Esophagus (tissue), 2 donors: ENCODE measurements around the gene MIA2. TPM values are rescaled to one million over a fixed set of nuclear protein-coding genes. Genes with fewer than 3 reads are reported as not detected.
"Not testable (repeated sequence)": the region's sequence is repeated elsewhere in the genome, so short reads cannot be mapped to it uniquely, and the experiment has no call there.

Source experiments
- H3K27ac ChIP-seq, 2 donors: one replicate each; pipeline ENCODE4 v1.5.1; 2013; ENCODE audit warnings: low read depth in 2 of 2, mild to moderate bottlenecking in 2 of 2, inconsistent platforms in 1 of 2, low read length in 1 of 2, moderate library complexity in 1 of 2
- H3K27me3 ChIP-seq, 2 donors: one replicate each; pipeline ENCODE4 v1.6.1; 2013; ENCODE audit warnings: low read length in 2 of 2, control low read depth in 1 of 2, mild to moderate bottlenecking in 1 of 2; ENCODE audit not compliant: insufficient read depth in 2 of 2, control insufficient read depth in 1 of 2
- H3K36me3 ChIP-seq, 2 donors: one replicate each; pipeline ENCODE4 v1.6.1; 2013; ENCODE audit warnings: low read length in 1 of 2; ENCODE audit not compliant: control insufficient read depth in 2 of 2, insufficient read depth in 2 of 2
- H3K4me1 ChIP-seq, 2 donors: one replicate each; pipeline ENCODE4 v1.6.1; 2013; ENCODE audit warnings: low read length in 1 of 2; ENCODE audit not compliant: control insufficient read depth in 2 of 2, insufficient read depth in 2 of 2
- H3K4me3 ChIP-seq, 2 donors: one replicate each; pipeline ENCODE4 v1.5.1; 2013; ENCODE audit warnings: low read length in 2 of 2, mild to moderate bottlenecking in 2 of 2, low read depth in 1 of 2, moderate library complexity in 1 of 2
- H3K9me3 ChIP-seq, 2 donors: one replicate each; pipeline ENCODE4 v1.6.1; 2013; ENCODE audit warnings: mild to moderate bottlenecking in 2 of 2, low read depth in 1 of 2, low read length in 1 of 2, moderate library complexity in 1 of 2; ENCODE audit not compliant: control insufficient read depth in 2 of 2, insufficient read depth in 1 of 2
- WGBS, 2 donors: extraction: QIAGEN DNeasy Blood & Tissue Kit; methylation state at CpG; one replicate each; pipeline ENCODE4 v1.1.7; 2013; 5-methylcytosine and 5-hydroxymethylcytosine counted together
- polyA plus RNA-seq, 2 donors: library from polyadenylated mRNA; stranded (reverse); fragments of 200-250 nt; gene quantifications; one replicate each; pipeline ENCODE4 v1.2.3, GENCODE V29; 2013
- donor health status: healthy with polysubstance abuse.
- donor health status: Bipolar disorder and iron deficiency.

MIA2 gene
- polyA plus RNA-seq, 2 donors: 26.2 to 32.1 TPM

- Histone ChIP-seq H3K9me3 (no peaks in the 10 kb centered on the region), H3K4me1 (no peaks in the 10 kb centered on the region), H3K4me3 (no peak overlapping the region), H3K27ac (no peak overlapping the region), H3K36me3 (peaks cover 0 to 9% of the 10 kb centered on the region in 2 donors), H3K27me3 (no peaks in the 10 kb centered on the region)
- WGBS, 2 donors: 77 to 88% methylated on average over 1 of the region's 1 CpG
Observed at GRCh38 chr14:39289523-39289922, 55.8 kb downstream of the MIA2 start.

GRCh38 chr14:39291701-39292100, 58.0 kb downstream of the MIA2 start:
- H3K36me3 ChIP-seq: peaks cover 4 to 9% of the 10 kb centered on the region in 2 donors

GRCh38 chr14:39293629-39294028, 59.9 kb downstream of the MIA2 start:
- Histone ChIP-seq H3K4me3 (no peak overlapping the region), H3K27me3 (no peaks in the 10 kb centered on the region), H3K9me3 (no peaks in the 10 kb centered on the region), H3K36me3 (peaks cover 4 to 7% of the 10 kb centered on the region in 2 donors), H3K4me1 (no peaks in the 10 kb centered on the region), H3K27ac (no peak overlapping the region)
- 95 to 98% methylated on average over 2 of the region's 2 CpGs for WGBS, 2 donors

More at GRCh38 chr14:39291701-39292100, 58.0 kb downstream of the MIA2 start:
- no peaks in the 10 kb centered on the region for H3K9me3 ChIP-seq
- 75 to 95% methylated on average over 4 of the region's 4 CpGs for WGBS, 2 donors
- no peak overlapping the region for H3K27ac ChIP-seq
- no peak overlapping the region for H3K4me3 ChIP-seq
- H3K27me3 ChIP-seq: no peaks in the 10 kb centered on the region
- no peaks in the 10 kb centered on the region for H3K4me1 ChIP-seq

- 88 to 93% methylated on average over 3 of the region's 3 CpGs for WGBS, 2 donors
- not testable (repeated sequence) for H3K36me3 ChIP-seq, H3K27ac ChIP-seq, H3K27me3 ChIP-seq, H3K4me3 ChIP-seq, H3K4me1 ChIP-seq, H3K9me3 ChIP-seq
Observed at GRCh38 chr14:39300389-39300788, 66.7 kb downstream of the MIA2 start.

GRCh38 chr14:39302124-39302810, 68.6 kb downstream of the MIA2 start:
- Histone ChIP-seq H3K4me3 (no peak overlapping the region), H3K9me3 (no peaks in the 10 kb centered on the region), H3K27me3 (no peaks in the 10 kb centered on the region), H3K27ac (no peak overlapping the region), H3K36me3 (peaks cover 0 to 4% of the 10 kb centered on the region in 2 donors), H3K4me1 (no peaks in the 10 kb centered on the region)
- 75 to 76% methylated on average over 4 of the region's 4 CpGs for WGBS, 2 donors

- Histone ChIP-seq H3K4me3 (no peak overlapping the region), H3K27ac (no peak overlapping the region), H3K36me3 (peaks cover 0 to 4% of the 10 kb centered on the region in 2 donors), H3K4me1 (no peaks in the 10 kb centered on the region), H3K27me3 (no peaks in the 10 kb centered on the region), H3K9me3 (no peaks in the 10 kb centered on the region)
- WGBS, 2 donors: 69 to 75% methylated on average over 1 of the region's 1 CpG
Observed at GRCh38 chr14:39303115-39303514, 69.4 kb downstream of the MIA2 start.

GRCh38 chr14:39307815-39308214, 74.1 kb downstream of the MIA2 start:
- no peaks in the 10 kb centered on the region for H3K9me3 ChIP-seq
- H3K27ac ChIP-seq: no peak overlapping the region
- no peaks in the 10 kb centered on the region for H3K27me3 ChIP-seq
- WGBS, 2 donors: 92 to 96% methylated on average over 3 of the region's 3 CpGs
- no peak overlapping the region for H3K4me3 ChIP-seq
- no peaks in the 10 kb centered on the region for H3K4me1 ChIP-seq
- no peaks in the 10 kb centered on the region for H3K36me3 ChIP-seq

- Histone ChIP-seq H3K27ac (no peak overlapping the region), H3K9me3 (no peaks in the 10 kb centered on the region), H3K4me3 (no peak overlapping the region), H3K27me3 (no peaks in the 10 kb centered on the region), H3K4me1 (no peaks in the 10 kb centered on the region), H3K36me3 (no peaks in the 10 kb centered on the region)
Observed at GRCh38 chr14:39310051-39310450, 76.3 kb downstream of the MIA2 start.

- Histone ChIP-seq H3K9me3 (no peaks in the 10 kb centered on the region), H3K4me1 (no peaks in the 10 kb centered on the region), H3K36me3 (peaks cover 0 to 3% of the 10 kb centered on the region in 2 donors), H3K4me3 (no peak overlapping the region), H3K27me3 (no peaks in the 10 kb centered on the region), H3K27ac (no peak overlapping the region)
- WGBS, 2 donors: 89 to 92% methylated on average over 1 of the region's 1 CpG
Observed at GRCh38 chr14:39315859-39316444, 82.2 kb downstream of the MIA2 start.
